CD4-positive, alpha-beta T cell treated with Interleukin-2 at 100 ng/mL for 4 hours (primary cell): ENCODE results near the gene ACTG1.

Experiments
- DNase-seq: peaks from one replicate; pipeline ENCODE4 v3.0.0-alpha.2; 2020; ENCODE audit warnings: low spot score

The ACTG1 gene

GRCh38 chr17:81462506-81463125 is 50.0 kb downstream of the ACTG1 start:
- no peak for DNase-seq

- DNase-seq, result no peak
Observed at GRCh38 chr17:81461607-81462500, 50.7 kb downstream of the ACTG1 start.

- DNase-seq, result no peak
Observed at GRCh38 chr17:81460856-81461460, 51.6 kb downstream of the ACTG1 start.
